Coronary artery (tissue), 2 donors: ENCODE data around the gene RYR3.

Experiments
- DNase-seq: peaks from one replicate; pipeline ENCODE4 v3.0.0-alpha.2; 2017; ENCODE audit warnings: low spot score
- H3K27ac ChIP-seq, 2 donors: fragments of 200-600 bp; sonication (generic); one replicate each; pipeline ENCODE4 v1.5.1; 2016 to 2019
- H3K4me3 ChIP-seq: fragments of 200-600 bp; sonication (generic); 2 replicates; pipeline ENCODE4 v1.5.1; 2016; ENCODE audit warnings: mild to moderate bottlenecking, moderate library complexity
- TF ChIP-seq, protein P1 (sequence below): fragments of 200-600 bp; sonication (generic); IDR thresholded peaks from one replicate; pipeline ENCODE4 v1.5.1; 2019; ENCODE audit warnings: antibody characterized with exemption

The RYR3 gene

DNA sequence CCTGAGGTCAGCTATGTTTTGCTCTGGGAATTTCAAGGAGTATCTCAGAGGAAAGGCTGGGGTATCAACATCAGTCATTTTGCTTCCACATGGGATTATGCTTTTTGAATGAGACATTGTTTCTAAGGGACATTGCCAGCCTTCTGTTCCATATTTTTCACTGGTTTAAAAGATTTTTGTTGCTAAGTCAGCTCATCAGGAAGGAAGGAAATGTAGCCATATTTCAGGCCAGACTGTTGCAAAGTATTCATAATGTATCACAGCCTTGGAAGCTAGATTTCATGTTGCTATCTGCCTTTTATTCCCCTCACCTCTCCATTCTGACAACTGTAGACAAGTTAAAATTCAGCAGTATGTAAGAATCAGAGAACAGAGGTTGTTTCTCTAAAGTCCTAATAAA is 596.6 kb downstream of the RYR3 start:
- Histone ChIP-seq H3K4me3 (no peak overlapping the region), H3K27ac (no peak overlapping the region)
- DNase-seq = no peak
- TF ChIP-seq, protein P1, sequence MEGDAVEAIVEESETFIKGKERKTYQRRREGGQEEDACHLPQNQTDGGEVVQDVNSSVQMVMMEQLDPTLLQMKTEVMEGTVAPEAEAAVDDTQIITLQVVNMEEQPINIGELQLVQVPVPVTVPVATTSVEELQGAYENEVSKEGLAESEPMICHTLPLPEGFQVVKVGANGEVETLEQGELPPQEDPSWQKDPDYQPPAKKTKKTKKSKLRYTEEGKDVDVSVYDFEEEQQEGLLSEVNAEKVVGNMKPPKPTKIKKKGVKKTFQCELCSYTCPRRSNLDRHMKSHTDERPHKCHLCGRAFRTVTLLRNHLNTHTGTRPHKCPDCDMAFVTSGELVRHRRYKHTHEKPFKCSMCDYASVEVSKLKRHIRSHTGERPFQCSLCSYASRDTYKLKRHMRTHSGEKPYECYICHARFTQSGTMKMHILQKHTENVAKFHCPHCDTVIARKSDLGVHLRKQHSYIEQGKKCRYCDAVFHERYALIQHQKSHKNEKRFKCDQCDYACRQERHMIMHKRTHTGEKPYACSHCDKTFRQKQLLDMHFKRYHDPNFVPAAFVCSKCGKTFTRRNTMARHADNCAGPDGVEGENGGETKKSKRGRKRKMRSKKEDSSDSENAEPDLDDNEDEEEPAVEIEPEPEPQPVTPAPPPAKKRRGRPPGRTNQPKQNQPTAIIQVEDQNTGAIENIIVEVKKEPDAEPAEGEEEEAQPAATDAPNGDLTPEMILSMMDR = no peak

DNA sequence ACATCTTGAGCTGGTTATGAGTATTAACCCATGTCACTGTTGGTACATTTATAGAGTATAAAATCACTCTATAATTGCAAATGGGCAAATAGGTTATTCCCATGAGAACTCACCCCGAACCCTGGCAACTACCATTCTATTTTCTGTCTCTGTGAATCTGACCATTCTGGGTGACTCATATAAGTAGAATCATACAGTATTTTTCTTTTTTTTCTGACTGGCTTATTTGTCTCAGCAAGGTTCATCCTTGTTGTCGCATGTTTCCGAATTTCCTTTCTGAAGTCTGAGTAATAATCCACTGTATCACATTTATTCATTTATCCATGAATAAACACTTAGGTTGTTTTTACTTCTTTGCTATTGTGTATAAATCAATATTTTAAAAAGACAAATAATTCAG is 597.6 kb downstream of the RYR3 start:
- Histone ChIP-seq H3K27ac (no peak overlapping the region), H3K4me3 (no peak overlapping the region)
- no peak for DNase-seq
- TF ChIP-seq, protein P1 = no peak

DNA sequence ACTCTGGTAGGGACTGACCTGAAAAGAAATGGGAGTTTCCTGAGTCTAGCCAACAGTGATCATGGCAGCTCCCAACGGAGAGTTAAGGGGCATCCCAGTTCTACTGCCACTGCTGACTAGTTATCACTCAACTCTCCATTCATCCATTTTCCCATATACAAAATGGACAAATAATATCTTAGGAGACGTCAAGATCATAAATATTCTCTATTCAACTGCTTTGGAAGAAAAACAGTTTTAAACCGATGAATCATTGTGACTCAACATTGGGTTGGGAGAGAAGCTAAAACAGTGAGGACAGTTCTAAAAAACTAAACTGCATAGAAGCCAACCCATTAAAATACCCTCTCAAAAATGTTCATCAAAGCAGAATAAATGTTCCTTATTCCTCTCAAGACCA is 600.0 kb downstream of the RYR3 start:
- no peak overlapping the region for H3K4me3 ChIP-seq
- no peak overlapping the region for H3K27ac ChIP-seq
- DNase-seq = no peak
- TF ChIP-seq, protein P1 = no peak

DNA sequence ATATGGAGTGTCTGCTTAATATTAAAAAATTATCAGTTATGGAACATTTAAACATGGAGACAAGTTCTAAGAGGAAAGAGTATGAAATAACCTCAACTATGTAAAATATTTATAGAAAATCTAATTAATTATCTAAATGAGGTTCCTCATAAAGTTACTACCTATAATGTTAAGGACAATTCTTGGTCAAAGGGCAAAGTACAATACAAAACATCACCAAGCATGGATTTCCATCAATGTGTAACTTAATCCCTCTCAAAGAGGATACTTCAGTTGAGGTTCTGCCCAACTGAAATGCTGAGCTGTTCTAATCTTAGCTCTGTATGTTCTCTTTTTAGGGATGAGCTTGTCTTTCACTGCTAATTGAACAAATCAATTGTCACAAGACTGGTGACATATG is 601.6 kb downstream of the RYR3 start:
- H3K4me3 ChIP-seq = no peak overlapping the region
- H3K27ac ChIP-seq = no peak overlapping the region
- no peak for DNase-seq
- TF ChIP-seq, protein P1 = no peak

DNA sequence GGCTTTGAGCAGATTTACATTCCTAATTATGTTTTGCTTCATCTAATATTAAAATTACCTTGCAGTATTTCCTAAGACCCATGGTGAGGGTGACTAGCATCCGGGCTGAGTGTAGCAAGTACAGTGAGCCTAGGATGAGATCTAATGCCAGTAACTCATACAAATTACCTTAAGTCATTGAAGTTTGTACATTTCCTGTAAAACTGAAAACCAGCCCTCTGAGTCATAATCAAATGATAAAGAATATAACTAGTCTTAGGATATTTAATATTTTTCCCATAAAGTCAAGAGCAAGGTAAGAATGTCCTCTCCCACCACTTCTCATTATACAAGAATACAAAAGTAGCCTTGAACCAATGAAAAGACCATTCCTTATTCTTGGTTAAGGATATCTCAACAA is 602.7 kb downstream of the RYR3 start:
- no peak overlapping the region for H3K27ac ChIP-seq
- TF ChIP-seq, protein P1 = no peak
- H3K4me3 ChIP-seq = no peak overlapping the region
- no peak for DNase-seq
